ENCODE measurements around the gene SIX3.

SIX3 gene

GRCh38 chr2:44957656-44958327, 16.3 kb downstream of the SIX3 start:
- DNase-seq (ENCODE audit: low read depth, low spot score), result no peak

- no peak for DNase-seq (ENCODE audit: low read depth, low spot score)
Measured at GRCh38 chr2:44959855-44960254, 18.4 kb downstream of the SIX3 start.

GRCh38 chr2:44960871-44961270, 19.4 kb downstream of the SIX3 start:
- DNase-seq (ENCODE audit: low read depth, low spot score), result no peak

- no peak for DNase-seq (ENCODE audit: low read depth, low spot score)
Measured at GRCh38 chr2:44962176-44962695, 20.7 kb downstream of the SIX3 start.

GRCh38 chr2:44964752-44965236, 23.3 kb downstream of the SIX3 start:
- DNase-seq (ENCODE audit: low read depth, low spot score), result no peak

- DNase-seq (ENCODE audit: low read depth, low spot score), result no peak
Measured at GRCh38 chr2:44965684-44966083, 24.2 kb downstream of the SIX3 start.

GRCh38 chr2:44967056-44967455, 25.6 kb downstream of the SIX3 start:
- DNase-seq (ENCODE audit: low read depth, low spot score), result no peak

GRCh38 chr2:44967727-44968432, 26.4 kb downstream of the SIX3 start:
- no peak for DNase-seq (ENCODE audit: low read depth, low spot score)

- no peak for DNase-seq (ENCODE audit: low read depth, low spot score)
Measured at GRCh38 chr2:44969936-44970335, 28.4 kb downstream of the SIX3 start.

- no peak for DNase-seq (ENCODE audit: low read depth, low spot score)
Measured at GRCh38 chr2:44970846-44971450, 29.4 kb downstream of the SIX3 start.

- DNase-seq (ENCODE audit: low read depth, low spot score), result no peak
Measured at GRCh38 chr2:44972771-44973535, 31.5 kb downstream of the SIX3 start.

- no peak for DNase-seq (ENCODE audit: low read depth, low spot score)
Measured at GRCh38 chr2:44974064-44974715, 32.7 kb downstream of the SIX3 start.

GRCh38 chr2:44975571-44976450, 34.3 kb downstream of the SIX3 start:
- DNase-seq (ENCODE audit: low read depth, low spot score), result no peak

- DNase-seq (ENCODE audit: low read depth, low spot score), result no peak
Measured at GRCh38 chr2:44979581-44979980, 38.1 kb downstream of the SIX3 start.

GRCh38 chr2:44980751-44981713, 39.5 kb downstream of the SIX3 start:
- DNase-seq (ENCODE audit: low read depth, low spot score), result no peak

GRCh38 chr2:44981714-44982108, 40.2 kb downstream of the SIX3 start:
- DNase-seq (ENCODE audit: low read depth, low spot score), result peak; percentile 50

- DNase-seq (ENCODE audit: low read depth, low spot score), result no peak
Measured at GRCh38 chr2:44983836-44984604, 42.5 kb downstream of the SIX3 start.

GRCh38 chr2:44989176-44989575, 47.7 kb downstream of the SIX3 start:
- no peak for DNase-seq (ENCODE audit: low read depth, low spot score)
